ENCODE results near the gene FAM50B. TPM values are rescaled to one million over a fixed set of nuclear protein-coding genes. Genes with fewer than 3 reads are reported as not detected.

Gene FAM50B
- total and polyA plus RNA-seq, 2 experiments from 2014 or later = 2.2 to 2.6 TPM

- Histone ChIP-seq H3K36me3 (no peaks in the 10 kb centered on the region), H3K4me3 (no peak overlapping the region), H3K27ac (no peak overlapping the region), H3K9me3 (ENCODE audit: low read depth) (no peaks in the 10 kb centered on the region), H3K27me3 (no peaks in the 10 kb centered on the region), H3K4me1 (ENCODE audit: low read depth) (no peaks in the 10 kb centered on the region)
- peak in 1 of 2 donors; percentile 74 for DNase-seq (ENCODE audit: low read depth in 1 of 2, low spot score in 1 of 2)
- no peak for TF ChIP-seq CTCF (IDR thresholded peaks at IDR 0.05; ENCODE audit: low read depth, low read length)
Observed at GRCh38 chr6:3822747-3823445, 26.3 kb upstream of the FAM50B start.

DNA sequence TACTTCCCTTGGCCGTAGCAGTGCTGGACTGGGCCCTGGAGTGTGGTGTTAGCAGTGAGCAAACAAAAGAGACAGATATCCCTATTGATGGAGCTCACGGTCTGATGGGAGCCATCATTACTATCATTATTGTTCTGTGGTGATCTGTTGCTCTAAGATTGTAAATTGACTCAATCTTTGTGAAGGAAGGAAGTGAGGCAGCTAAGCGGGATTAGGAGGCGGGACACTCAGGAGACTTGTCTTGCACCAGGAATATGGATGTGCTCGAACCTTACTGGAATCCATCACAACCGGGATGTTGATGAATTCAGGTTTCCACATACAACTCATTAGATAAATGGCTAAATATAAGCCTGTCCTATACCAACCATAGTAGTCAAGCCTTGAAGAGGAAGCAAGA lies 25.5 kb upstream of the FAM50B start:
- H3K4me1 ChIP-seq (ENCODE audit: low read depth) = no peaks in the 10 kb centered on the region
- H3K4me3 ChIP-seq = no peak overlapping the region
- no peak for TF ChIP-seq CTCF (IDR thresholded peaks at IDR 0.05; ENCODE audit: low read depth, low read length)
- DNase-seq (ENCODE audit: low read depth in 1 of 2, low spot score in 1 of 2) = no peak
- H3K27me3 ChIP-seq = no peaks in the 10 kb centered on the region
- H3K9me3 ChIP-seq (ENCODE audit: low read depth) = no peaks in the 10 kb centered on the region
- H3K36me3 ChIP-seq = no peaks in the 10 kb centered on the region
- no peak overlapping the region for H3K27ac ChIP-seq

DNA sequence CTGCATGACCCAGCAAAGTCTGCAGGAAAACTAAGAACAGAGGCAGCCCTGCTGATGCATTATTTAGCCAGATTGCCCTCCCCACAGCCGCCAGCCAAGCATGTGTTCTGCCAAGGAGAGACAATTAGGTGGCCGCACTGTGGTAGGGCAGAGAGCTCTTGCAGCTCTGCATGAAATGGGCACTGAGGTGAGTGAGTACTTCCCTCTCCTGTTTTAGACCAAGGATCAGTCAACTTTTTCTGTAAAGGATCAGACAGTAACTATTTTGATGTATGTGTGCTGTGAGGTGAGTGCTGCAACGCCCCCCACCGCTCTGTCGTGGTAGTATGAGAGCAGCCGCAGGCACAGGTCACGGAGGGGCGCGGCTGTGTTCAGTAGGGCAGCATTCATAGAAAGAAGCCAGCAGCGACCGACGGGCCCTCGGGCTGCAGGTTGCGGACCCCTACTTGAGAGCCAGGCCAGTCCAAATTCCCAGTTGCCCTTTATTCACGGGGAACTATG lies 23.8 kb upstream of the FAM50B start:
- no peaks in the 10 kb centered on the region for H3K36me3 ChIP-seq
- H3K4me1 ChIP-seq (ENCODE audit: low read depth) = no peaks in the 10 kb centered on the region
- H3K27ac ChIP-seq = no peak overlapping the region
- TF ChIP-seq CTCF (IDR thresholded peaks at IDR 0.05; ENCODE audit: low read depth, low read length) = peak; percentile 56
- H3K9me3 ChIP-seq (ENCODE audit: low read depth) = no peaks in the 10 kb centered on the region
- no peaks in the 10 kb centered on the region for H3K27me3 ChIP-seq
- DNase-seq (ENCODE audit: low read depth in 1 of 2, low spot score in 1 of 2) = peak in 1 of 2 donors; percentile 66
- no peak overlapping the region for H3K4me3 ChIP-seq

GRCh38 chr6:3825851-3826581 lies 23.2 kb upstream of the FAM50B start:
- Histone ChIP-seq H3K27me3 (no peaks in the 10 kb centered on the region), H3K36me3 (no peaks in the 10 kb centered on the region), H3K4me1 (ENCODE audit: low read depth) (no peaks in the 10 kb centered on the region), H3K4me3 (no peak overlapping the region), H3K27ac (no peak overlapping the region), H3K9me3 (ENCODE audit: low read depth) (no peaks in the 10 kb centered on the region)
- TF ChIP-seq CTCF (IDR thresholded peaks at IDR 0.05; ENCODE audit: low read depth, low read length) = no peak
- peak in 1 of 2 donors; percentile 99 for DNase-seq (ENCODE audit: low read depth in 1 of 2, low spot score in 1 of 2)

- Histone ChIP-seq H3K36me3 (no peaks in the 10 kb centered on the region), H3K27ac (no peak overlapping the region), H3K4me1 (ENCODE audit: low read depth) (no peaks in the 10 kb centered on the region), H3K9me3 (ENCODE audit: low read depth) (no peaks in the 10 kb centered on the region), H3K27me3 (no peaks in the 10 kb centered on the region), H3K4me3 (no peak overlapping the region)
- DNase-seq (ENCODE audit: low read depth in 1 of 2, low spot score in 1 of 2) = no peak
- TF ChIP-seq CTCF (IDR thresholded peaks at IDR 0.05; ENCODE audit: low read depth, low read length) = no peak
Observed at GRCh38 chr6:3829285-3829684, 19.9 kb upstream of the FAM50B start.

All from cardiac muscle cell (in vitro differentiated cells and primary cell).